ENCODE measurements around the gene CLEC16A. TPM values are rescaled to one million over a fixed set of nuclear protein-coding genes. Genes with fewer than 3 reads are reported as not detected.

CLEC16A gene
- total and polyA plus RNA-seq, 2 experiments from 2014 or later: 17.5 to 26.8 TPM

GRCh38 chr16:11047939-11048800 is 103.8 kb downstream of the CLEC16A start:
- Histone ChIP-seq H3K9me3 (ENCODE audit: low read depth) (no peaks in the 10 kb centered on the region), H3K27me3 (no peaks in the 10 kb centered on the region), H3K4me3 (no peak overlapping the region), H3K27ac (no peak overlapping the region), H3K36me3 (no peaks in the 10 kb centered on the region), H3K4me1 (ENCODE audit: low read depth) (no peaks in the 10 kb centered on the region)
- no peak for DNase-seq (ENCODE audit: low read depth in 1 of 2, low spot score in 1 of 2)
- TF ChIP-seq CTCF (IDR thresholded peaks at IDR 0.05; ENCODE audit: low read depth, low read length): no peak

GRCh38 chr16:11049396-11050059 is 105.2 kb downstream of the CLEC16A start:
- Histone ChIP-seq H3K36me3 (no peaks in the 10 kb centered on the region), H3K27ac (no peak overlapping the region), H3K4me3 (no peak overlapping the region), H3K9me3 (ENCODE audit: low read depth) (no peaks in the 10 kb centered on the region), H3K27me3 (no peaks in the 10 kb centered on the region), H3K4me1 (ENCODE audit: low read depth) (peaks cover under 1% of the 10 kb centered on the region)
- DNase-seq (ENCODE audit: low read depth in 1 of 2, low spot score in 1 of 2): no peak
- no peak for TF ChIP-seq CTCF (IDR thresholded peaks at IDR 0.05; ENCODE audit: low read depth, low read length)

DNA sequence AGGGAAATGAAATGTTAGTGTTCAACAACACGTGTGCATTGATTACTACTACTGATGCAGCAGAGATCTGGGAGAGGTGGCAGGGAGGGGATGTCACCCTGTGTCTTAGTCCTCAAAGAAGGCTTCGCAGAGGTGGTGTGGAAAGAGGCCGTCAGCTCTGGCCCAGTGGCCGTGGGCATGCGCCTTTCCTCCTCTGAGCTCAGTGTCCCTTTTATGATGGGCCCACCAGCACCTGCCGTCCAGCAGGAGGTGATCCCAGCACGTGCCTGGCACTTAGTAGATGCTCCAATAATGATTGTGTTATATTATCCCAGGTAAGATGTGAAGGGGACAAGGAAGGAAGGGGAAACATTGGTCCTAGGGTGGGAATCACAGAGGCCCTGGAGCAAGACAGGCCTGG is 106.2 kb downstream of the CLEC16A start:
- no peak for DNase-seq (ENCODE audit: low read depth in 1 of 2, low spot score in 1 of 2)
- H3K4me1 ChIP-seq (ENCODE audit: low read depth): peaks cover 9% of the 10 kb centered on the region
- H3K4me3 ChIP-seq: no peak overlapping the region
- no peak for TF ChIP-seq CTCF (IDR thresholded peaks at IDR 0.05; ENCODE audit: low read depth, low read length)
- no peaks in the 10 kb centered on the region for H3K36me3 ChIP-seq
- H3K9me3 ChIP-seq (ENCODE audit: low read depth): no peaks in the 10 kb centered on the region
- no peaks in the 10 kb centered on the region for H3K27me3 ChIP-seq
- no peak overlapping the region for H3K27ac ChIP-seq

- no peak for DNase-seq (ENCODE audit: low read depth in 1 of 2, low spot score in 1 of 2)
- H3K27ac ChIP-seq: no peak overlapping the region
- H3K9me3 ChIP-seq (ENCODE audit: low read depth): no peaks in the 10 kb centered on the region
- H3K4me3 ChIP-seq: no peak overlapping the region
- peaks cover 9% of the 10 kb centered on the region for H3K4me1 ChIP-seq (ENCODE audit: low read depth)
- H3K27me3 ChIP-seq: no peaks in the 10 kb centered on the region
- no peaks in the 10 kb centered on the region for H3K36me3 ChIP-seq
- no peak for TF ChIP-seq CTCF (IDR thresholded peaks at IDR 0.05; ENCODE audit: low read depth, low read length)
Measured at GRCh38 chr16:11050944-11051343, 106.6 kb downstream of the CLEC16A start.

DNA sequence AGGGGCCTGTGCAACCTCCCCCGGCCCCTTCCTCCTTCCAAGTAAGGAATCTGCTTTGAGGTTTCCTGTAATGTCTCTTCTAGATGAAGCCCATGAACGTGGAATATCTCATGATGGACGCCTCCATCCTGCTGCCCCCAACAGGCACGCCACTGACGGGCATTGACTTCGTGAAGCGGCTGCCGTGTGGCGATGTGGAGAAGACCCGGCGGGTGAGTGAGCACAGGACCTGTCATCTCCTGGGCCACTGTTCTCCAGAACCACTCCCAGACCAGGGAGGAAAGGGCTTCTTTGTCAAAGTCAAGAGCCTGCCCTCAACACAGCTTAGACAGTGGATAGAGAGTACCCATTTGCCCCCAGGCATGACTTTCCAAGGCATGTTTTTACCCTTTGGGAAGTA is 107.1 kb downstream of the CLEC16A start:
- no peak for TF ChIP-seq CTCF (IDR thresholded peaks at IDR 0.05; ENCODE audit: low read depth, low read length)
- Histone ChIP-seq H3K4me1 (ENCODE audit: low read depth) (peaks cover 9% of the 10 kb centered on the region), H3K27me3 (no peaks in the 10 kb centered on the region), H3K27ac (no peak overlapping the region), H3K9me3 (ENCODE audit: low read depth) (no peaks in the 10 kb centered on the region), H3K4me3 (no peak overlapping the region), H3K36me3 (no peaks in the 10 kb centered on the region)
- DNase-seq (ENCODE audit: low read depth in 1 of 2, low spot score in 1 of 2): no peak

Data from cardiac muscle cell (in vitro differentiated cells and primary cell).